WTC11 (cell line): ENCODE data around the gene ARFGAP2. TPM values are rescaled to one million over a fixed set of nuclear protein-coding genes. Genes with fewer than 3 reads are reported as not detected.

Source experiments
- ATAC-seq: fragments of 200-7000 bp; cut with Tn5 transposase; 2 replicates; pipeline ENCODE4 v1.10.0; 2021; ENCODE audit warnings: mild to moderate bottlenecking, moderate library complexity
- CTCF ChIA-PET: fragments of 300-600 bp; sonication (Branson Sonifier 250); formaldehyde crosslinking; loops from one replicate; lab custom pipeline; 2021; ENCODE audit warnings: antibody characterized with exemption; lab: Charles Lee
- POLR2A ChIA-PET: fragments of 350-600 bp; sonication (Branson Sonifier 250); formaldehyde crosslinking; loops from one replicate; lab custom pipeline; 2021; ENCODE audit warnings: antibody characterized with exemption; lab: Charles Lee
- DNase-seq: peaks from one replicate; pipeline ENCODE4 v3.0.0; 2021; ENCODE audit warnings: low spot score
- H3K27ac Mint-ChIP-seq: 2 replicates; pipeline ENCODE4 v1.8.0; 2021; ENCODE audit warnings: mixed read lengths
- H3K27me3 Mint-ChIP-seq: 2 replicates; pipeline ENCODE4 v1.8.0; 2021; ENCODE audit warnings: low read depth, mild to moderate bottlenecking, moderate library complexity, mixed read lengths
- H3K36me3 Mint-ChIP-seq: 2 replicates; pipeline ENCODE4 v1.8.0; 2021; ENCODE audit warnings: mixed read lengths
- H3K4me1 Mint-ChIP-seq: 2 replicates; pipeline ENCODE4 v1.8.0; 2022; ENCODE audit warnings: mixed read lengths
- H3K4me3 Mint-ChIP-seq: 2 replicates; pipeline ENCODE4 v1.8.0; 2021; ENCODE audit warnings: mild to moderate bottlenecking, moderate library complexity, mixed read lengths
- H3K9me3 Mint-ChIP-seq: 2 replicates; pipeline ENCODE4 v1.8.0; 2021; ENCODE audit warnings: mixed read lengths
- ATF1 ChIP-seq: sonication (generic); formaldehyde crosslinking; IDR thresholded peaks from 2 replicates; pipeline ENCODE4 v1.8.1; 2023; ENCODE audit warnings: mild to moderate bottlenecking, moderate library complexity, missing genetic modification reagents
- ESRRA ChIP-seq: sonication (generic); formaldehyde crosslinking; IDR thresholded peaks from 2 replicates; pipeline ENCODE4 v1.8.1; 2022; ENCODE audit warnings: mild to moderate bottlenecking, missing genetic modification reagents, borderline replicate concordance
- ETV6 ChIP-seq: sonication (generic); formaldehyde crosslinking; IDR thresholded peaks from 2 replicates; pipeline ENCODE4 v1.8.1; 2022; ENCODE audit warnings: mild to moderate bottlenecking, missing genetic modification reagents
- JAZF1 ChIP-seq: fragments of 250-450 bp; sonication (Bioruptor Pico); IDR thresholded peaks from 2 replicates; pipeline ENCODE4 v1.9.0; 2021; ENCODE audit warnings: moderate library complexity, mild to moderate bottlenecking, inconsistent platforms
- JUN ChIP-seq: sonication (generic); formaldehyde crosslinking; IDR thresholded peaks from 2 replicates; pipeline ENCODE4 v1.8.0; 2023; ENCODE audit warnings: mild to moderate bottlenecking, missing genetic modification reagents
- KAT7 ChIP-seq: sonication (generic); formaldehyde crosslinking; IDR thresholded peaks from 2 replicates; pipeline ENCODE4 v1.8.1; 2023; ENCODE audit warnings: missing genetic modification reagents, mild to moderate bottlenecking, borderline replicate concordance
- MYBL2 ChIP-seq: sonication (generic); formaldehyde crosslinking; IDR thresholded peaks from 2 replicates; pipeline ENCODE4 v1.8.1; 2023; ENCODE audit warnings: mild to moderate bottlenecking, moderate library complexity, missing genetic modification reagents
- SP1 ChIP-seq: sonication (generic); formaldehyde crosslinking; conservative IDR thresholded peaks from 2 replicates; pipeline ENCODE4 v1.8.1; 2022; ENCODE audit warnings: missing genetic modification reagents
- total RNA-seq: library from RNA; stranded (reverse); gene quantifications from 3 replicates; pipeline ENCODE4 v1.2.3, GENCODE V29; 2021
- TF ChIP-seq, protein P1 (sequence below): sonication (generic); formaldehyde crosslinking; IDR thresholded peaks from 2 replicates; pipeline ENCODE4 v1.8.0; 2022; ENCODE audit warnings: missing genetic modification reagents
- TF ChIP-seq, protein P2 (sequence below): fragments of 250-450 bp; sonication (Bioruptor Pico); IDR thresholded peaks from 2 replicates; pipeline ENCODE4 v1.9.0; 2021; ENCODE audit warnings: mild to moderate bottlenecking, borderline replicate concordance
- TF ChIP-seq, protein P3 (sequence below): fragments of 250-450 bp; sonication (Bioruptor Pico); IDR thresholded peaks from 2 replicates; pipeline ENCODE4 v2.1.2; 2022; ENCODE audit warnings: mild to moderate bottlenecking, moderate library complexity
- TF ChIP-seq, protein P4 (sequence below): sonication (generic); formaldehyde crosslinking; IDR thresholded peaks from 2 replicates; pipeline ENCODE4 v1.8.0; 2022; ENCODE audit warnings: mild to moderate bottlenecking, missing genetic modification reagents
- TF ChIP-seq, protein P5 (sequence below): sonication (generic); formaldehyde crosslinking; conservative IDR thresholded peaks from 2 replicates; pipeline ENCODE4 v1.8.1; 2023; ENCODE audit warnings: mild to moderate bottlenecking, low read depth, missing genetic modification reagents, moderate library complexity
- TF ChIP-seq, protein P6 (sequence below): sonication (generic); formaldehyde crosslinking; IDR thresholded peaks from 2 replicates; pipeline ENCODE4 v1.8.1; 2022; ENCODE audit warnings: low read depth, missing genetic modification reagents, borderline replicate concordance
- TF ChIP-seq, protein P7 (sequence below): sonication (generic); formaldehyde crosslinking; IDR thresholded peaks from 2 replicates; pipeline ENCODE4 v1.8.0; 2022; ENCODE audit warnings: mild to moderate bottlenecking, missing genetic modification reagents
- TF ChIP-seq, protein P8 (sequence below): fragments of 250-450 bp; sonication (Bioruptor Pico); IDR thresholded peaks from 2 replicates; pipeline ENCODE4 v1.9.0; 2021; ENCODE audit warnings: mild to moderate bottlenecking

The ARFGAP2 gene
- total RNA-seq, 1 experiment from 2014 or later = 73.0 TPM

DNA sequence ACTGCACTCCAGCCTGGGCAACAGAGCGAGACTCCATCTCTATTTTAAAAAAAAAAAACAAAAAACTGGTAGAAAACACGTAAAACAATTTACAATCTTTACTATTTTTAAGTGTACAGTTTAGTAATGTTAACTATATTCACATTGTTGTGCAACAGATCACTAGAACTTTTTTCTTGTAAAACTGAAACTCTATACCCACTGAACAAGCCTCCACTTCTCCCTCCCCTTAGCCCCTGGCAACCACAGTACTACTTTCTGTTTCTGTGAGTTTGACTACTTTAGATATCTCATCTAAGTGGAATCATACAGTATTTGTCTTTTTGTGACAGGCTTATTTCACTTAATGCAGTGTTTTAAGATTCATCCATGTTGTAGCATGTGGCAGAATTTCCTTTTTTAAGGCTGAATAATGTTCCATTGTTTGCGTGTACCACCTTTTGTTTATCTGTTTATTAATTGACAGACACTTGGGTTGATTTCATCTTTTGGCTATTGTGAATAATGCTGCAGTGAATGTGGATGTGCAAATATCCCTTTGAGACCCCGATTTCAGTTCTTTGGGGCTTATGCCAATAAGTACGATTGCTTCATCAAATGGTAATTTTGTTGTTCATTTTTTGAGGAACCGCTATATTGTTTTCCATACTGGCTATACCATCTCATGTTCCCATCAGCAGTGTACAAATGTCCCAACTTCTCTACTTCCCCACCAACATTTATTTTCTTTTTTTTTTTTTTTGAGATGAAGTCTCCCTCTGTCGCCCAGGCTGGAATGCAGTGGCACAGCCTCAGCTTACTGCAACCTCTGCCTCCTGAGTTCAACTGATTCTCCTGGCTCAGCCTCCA, 49.1 kb upstream of the ARFGAP2 start:
- DNase-seq (no peak), ATAC-seq (no peak)
- TF ChIP-seq JUN (CRISPR knock-in tag) (no peak), KAT7 (CRISPR knock-in tag) (no peak), ESRRA (no peak)
- TF ChIP-seq, protein P1, sequence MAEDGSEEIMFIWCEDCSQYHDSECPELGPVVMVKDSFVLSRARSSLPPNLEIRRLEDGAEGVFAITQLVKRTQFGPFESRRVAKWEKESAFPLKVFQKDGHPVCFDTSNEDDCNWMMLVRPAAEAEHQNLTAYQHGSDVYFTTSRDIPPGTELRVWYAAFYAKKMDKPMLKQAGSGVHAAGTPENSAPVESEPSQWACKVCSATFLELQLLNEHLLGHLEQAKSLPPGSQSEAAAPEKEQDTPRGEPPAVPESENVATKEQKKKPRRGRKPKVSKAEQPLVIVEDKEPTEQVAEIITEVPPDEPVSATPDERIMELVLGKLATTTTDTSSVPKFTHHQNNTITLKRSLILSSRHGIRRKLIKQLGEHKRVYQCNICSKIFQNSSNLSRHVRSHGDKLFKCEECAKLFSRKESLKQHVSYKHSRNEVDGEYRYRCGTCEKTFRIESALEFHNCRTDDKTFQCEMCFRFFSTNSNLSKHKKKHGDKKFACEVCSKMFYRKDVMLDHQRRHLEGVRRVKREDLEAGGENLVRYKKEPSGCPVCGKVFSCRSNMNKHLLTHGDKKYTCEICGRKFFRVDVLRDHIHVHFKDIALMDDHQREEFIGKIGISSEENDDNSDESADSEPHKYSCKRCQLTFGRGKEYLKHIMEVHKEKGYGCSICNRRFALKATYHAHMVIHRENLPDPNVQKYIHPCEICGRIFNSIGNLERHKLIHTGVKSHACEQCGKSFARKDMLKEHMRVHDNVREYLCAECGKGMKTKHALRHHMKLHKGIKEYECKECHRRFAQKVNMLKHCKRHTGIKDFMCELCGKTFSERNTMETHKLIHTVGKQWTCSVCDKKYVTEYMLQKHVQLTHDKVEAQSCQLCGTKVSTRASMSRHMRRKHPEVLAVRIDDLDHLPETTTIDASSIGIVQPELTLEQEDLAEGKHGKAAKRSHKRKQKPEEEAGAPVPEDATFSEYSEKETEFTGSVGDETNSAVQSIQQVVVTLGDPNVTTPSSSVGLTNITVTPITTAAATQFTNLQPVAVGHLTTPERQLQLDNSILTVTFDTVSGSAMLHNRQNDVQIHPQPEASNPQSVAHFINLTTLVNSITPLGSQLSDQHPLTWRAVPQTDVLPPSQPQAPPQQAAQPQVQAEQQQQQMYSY (CRISPR knock-in tag) = no peak
- TF ChIP-seq, protein P2, sequence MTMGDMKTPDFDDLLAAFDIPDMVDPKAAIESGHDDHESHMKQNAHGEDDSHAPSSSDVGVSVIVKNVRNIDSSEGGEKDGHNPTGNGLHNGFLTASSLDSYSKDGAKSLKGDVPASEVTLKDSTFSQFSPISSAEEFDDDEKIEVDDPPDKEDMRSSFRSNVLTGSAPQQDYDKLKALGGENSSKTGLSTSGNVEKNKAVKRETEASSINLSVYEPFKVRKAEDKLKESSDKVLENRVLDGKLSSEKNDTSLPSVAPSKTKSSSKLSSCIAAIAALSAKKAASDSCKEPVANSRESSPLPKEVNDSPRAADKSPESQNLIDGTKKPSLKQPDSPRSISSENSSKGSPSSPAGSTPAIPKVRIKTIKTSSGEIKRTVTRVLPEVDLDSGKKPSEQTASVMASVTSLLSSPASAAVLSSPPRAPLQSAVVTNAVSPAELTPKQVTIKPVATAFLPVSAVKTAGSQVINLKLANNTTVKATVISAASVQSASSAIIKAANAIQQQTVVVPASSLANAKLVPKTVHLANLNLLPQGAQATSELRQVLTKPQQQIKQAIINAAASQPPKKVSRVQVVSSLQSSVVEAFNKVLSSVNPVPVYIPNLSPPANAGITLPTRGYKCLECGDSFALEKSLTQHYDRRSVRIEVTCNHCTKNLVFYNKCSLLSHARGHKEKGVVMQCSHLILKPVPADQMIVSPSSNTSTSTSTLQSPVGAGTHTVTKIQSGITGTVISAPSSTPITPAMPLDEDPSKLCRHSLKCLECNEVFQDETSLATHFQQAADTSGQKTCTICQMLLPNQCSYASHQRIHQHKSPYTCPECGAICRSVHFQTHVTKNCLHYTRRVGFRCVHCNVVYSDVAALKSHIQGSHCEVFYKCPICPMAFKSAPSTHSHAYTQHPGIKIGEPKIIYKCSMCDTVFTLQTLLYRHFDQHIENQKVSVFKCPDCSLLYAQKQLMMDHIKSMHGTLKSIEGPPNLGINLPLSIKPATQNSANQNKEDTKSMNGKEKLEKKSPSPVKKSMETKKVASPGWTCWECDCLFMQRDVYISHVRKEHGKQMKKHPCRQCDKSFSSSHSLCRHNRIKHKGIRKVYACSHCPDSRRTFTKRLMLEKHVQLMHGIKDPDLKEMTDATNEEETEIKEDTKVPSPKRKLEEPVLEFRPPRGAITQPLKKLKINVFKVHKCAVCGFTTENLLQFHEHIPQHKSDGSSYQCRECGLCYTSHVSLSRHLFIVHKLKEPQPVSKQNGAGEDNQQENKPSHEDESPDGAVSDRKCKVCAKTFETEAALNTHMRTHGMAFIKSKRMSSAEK = no peak
- Mint-ChIP-seq H3K4me3 (no peak overlapping the region), H3K9me3 (no peaks in the 10 kb centered on the region), H3K27me3 (no peaks in the 10 kb centered on the region), H3K36me3 (peaks cover 65% of the 10 kb centered on the region), H3K4me1 (no peaks in the 10 kb centered on the region), H3K27ac (no peak overlapping the region)
- ChIA-PET CTCF (no interaction called here), POLR2A (no interaction called here)

DNA sequence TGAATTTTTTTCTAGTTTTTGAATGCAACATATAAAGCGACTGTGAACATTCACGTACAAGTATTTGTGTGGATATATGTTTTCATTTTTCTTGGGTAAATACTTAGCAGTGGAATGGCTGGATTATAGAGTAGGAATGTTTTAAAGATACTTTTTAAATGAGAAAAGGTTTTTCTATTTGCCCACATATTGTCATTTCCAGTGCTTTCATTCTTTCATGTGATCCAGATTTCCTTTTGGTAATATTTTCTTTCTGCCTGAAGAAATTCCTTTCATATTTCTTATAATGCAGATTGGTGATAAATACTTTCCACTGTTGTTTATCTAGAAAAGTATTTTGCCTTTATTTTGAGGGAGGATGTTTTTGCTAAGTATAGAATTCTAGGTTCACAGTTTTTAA, 46.0 kb upstream of the ARFGAP2 start:
- Mint-ChIP-seq H3K4me3 (no peak overlapping the region), H3K4me1 (peaks cover 8% of the 10 kb centered on the region), H3K27ac (no peak overlapping the region), H3K36me3 (peaks cover 68% of the 10 kb centered on the region), H3K27me3 (no peaks in the 10 kb centered on the region), H3K9me3 (no peaks in the 10 kb centered on the region)
- no peak for ATAC-seq
- CTCF ChIA-PET = no interaction called here
- no peak for DNase-seq
- POLR2A ChIA-PET = interaction anchor here (0.6 kb wide), 1 partner anchor 33 kb away, joined by 12 read pairs; no protein-coding TSS in a partner anchor
- TF ChIP-seq SP1 (CRISPR knock-in tag) (no peak), ETV6 (CRISPR knock-in tag) (no peak), JAZF1 (CRISPR knock-in tag) (no peak), MYBL2 (CRISPR knock-in tag) (no peak), ATF1 (no peak)
- TF ChIP-seq, protein P3, sequence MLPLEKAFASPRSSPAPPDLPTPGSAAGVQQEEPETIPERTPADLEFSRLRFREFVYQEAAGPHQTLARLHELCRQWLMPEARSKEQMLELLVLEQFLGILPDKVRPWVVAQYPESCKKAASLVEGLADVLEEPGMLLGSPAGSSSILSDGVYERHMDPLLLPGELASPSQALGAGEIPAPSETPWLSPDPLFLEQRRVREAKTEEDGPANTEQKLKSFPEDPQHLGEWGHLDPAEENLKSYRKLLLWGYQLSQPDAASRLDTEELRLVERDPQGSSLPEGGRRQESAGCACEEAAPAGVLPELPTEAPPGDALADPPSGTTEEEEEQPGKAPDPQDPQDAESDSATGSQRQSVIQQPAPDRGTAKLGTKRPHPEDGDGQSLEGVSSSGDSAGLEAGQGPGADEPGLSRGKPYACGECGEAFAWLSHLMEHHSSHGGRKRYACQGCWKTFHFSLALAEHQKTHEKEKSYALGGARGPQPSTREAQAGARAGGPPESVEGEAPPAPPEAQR = no peak
- TF ChIP-seq, protein P4, sequence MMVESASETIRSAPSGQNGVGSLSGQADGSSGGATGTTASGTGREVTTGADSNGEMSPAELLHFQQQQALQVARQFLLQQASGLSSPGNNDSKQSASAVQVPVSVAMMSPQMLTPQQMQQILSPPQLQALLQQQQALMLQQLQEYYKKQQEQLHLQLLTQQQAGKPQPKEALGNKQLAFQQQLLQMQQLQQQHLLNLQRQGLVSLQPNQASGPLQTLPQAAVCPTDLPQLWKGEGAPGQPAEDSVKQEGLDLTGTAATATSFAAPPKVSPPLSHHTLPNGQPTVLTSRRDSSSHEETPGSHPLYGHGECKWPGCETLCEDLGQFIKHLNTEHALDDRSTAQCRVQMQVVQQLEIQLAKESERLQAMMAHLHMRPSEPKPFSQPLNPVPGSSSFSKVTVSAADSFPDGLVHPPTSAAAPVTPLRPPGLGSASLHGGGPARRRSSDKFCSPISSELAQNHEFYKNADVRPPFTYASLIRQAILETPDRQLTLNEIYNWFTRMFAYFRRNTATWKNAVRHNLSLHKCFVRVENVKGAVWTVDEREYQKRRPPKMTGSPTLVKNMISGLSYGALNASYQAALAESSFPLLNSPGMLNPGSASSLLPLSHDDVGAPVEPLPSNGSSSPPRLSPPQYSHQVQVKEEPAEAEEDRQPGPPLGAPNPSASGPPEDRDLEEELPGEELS = no peak
- TF ChIP-seq, protein P5, sequence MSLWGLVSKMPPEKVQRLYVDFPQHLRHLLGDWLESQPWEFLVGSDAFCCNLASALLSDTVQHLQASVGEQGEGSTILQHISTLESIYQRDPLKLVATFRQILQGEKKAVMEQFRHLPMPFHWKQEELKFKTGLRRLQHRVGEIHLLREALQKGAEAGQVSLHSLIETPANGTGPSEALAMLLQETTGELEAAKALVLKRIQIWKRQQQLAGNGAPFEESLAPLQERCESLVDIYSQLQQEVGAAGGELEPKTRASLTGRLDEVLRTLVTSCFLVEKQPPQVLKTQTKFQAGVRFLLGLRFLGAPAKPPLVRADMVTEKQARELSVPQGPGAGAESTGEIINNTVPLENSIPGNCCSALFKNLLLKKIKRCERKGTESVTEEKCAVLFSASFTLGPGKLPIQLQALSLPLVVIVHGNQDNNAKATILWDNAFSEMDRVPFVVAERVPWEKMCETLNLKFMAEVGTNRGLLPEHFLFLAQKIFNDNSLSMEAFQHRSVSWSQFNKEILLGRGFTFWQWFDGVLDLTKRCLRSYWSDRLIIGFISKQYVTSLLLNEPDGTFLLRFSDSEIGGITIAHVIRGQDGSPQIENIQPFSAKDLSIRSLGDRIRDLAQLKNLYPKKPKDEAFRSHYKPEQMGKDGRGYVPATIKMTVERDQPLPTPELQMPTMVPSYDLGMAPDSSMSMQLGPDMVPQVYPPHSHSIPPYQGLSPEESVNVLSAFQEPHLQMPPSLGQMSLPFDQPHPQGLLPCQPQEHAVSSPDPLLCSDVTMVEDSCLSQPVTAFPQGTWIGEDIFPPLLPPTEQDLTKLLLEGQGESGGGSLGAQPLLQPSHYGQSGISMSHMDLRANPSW (CRISPR knock-in tag) = no peak
- TF ChIP-seq, protein P6, sequence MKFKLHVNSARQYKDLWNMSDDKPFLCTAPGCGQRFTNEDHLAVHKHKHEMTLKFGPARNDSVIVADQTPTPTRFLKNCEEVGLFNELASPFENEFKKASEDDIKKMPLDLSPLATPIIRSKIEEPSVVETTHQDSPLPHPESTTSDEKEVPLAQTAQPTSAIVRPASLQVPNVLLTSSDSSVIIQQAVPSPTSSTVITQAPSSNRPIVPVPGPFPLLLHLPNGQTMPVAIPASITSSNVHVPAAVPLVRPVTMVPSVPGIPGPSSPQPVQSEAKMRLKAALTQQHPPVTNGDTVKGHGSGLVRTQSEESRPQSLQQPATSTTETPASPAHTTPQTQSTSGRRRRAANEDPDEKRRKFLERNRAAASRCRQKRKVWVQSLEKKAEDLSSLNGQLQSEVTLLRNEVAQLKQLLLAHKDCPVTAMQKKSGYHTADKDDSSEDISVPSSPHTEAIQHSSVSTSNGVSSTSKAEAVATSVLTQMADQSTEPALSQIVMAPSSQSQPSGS (CRISPR knock-in tag) = no peak
- TF ChIP-seq, protein P7, sequence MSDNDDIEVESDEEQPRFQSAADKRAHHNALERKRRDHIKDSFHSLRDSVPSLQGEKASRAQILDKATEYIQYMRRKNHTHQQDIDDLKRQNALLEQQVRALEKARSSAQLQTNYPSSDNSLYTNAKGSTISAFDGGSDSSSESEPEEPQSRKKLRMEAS (CRISPR knock-in tag) = no peak
- TF ChIP-seq, protein P8, sequence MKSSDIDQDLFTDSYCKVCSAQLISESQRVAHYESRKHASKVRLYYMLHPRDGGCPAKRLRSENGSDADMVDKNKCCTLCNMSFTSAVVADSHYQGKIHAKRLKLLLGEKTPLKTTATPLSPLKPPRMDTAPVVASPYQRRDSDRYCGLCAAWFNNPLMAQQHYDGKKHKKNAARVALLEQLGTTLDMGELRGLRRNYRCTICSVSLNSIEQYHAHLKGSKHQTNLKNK (CRISPR knock-in tag) = no peak
